HepG2 (cell line): ENCODE results near the gene GPALPP1. TPM values are rescaled to one million over a fixed set of nuclear protein-coding genes. Genes with fewer than 3 reads are reported as not detected.

Experiments
- ATAC-seq: fragments of 200-7000 bp; cut with Tn5 transposase; 3 replicates; pipeline ENCODE4 v1.9.1; 2020; ENCODE audit warnings: mild to moderate bottlenecking, moderate library complexity
- BruUV-seq: library from RNA; stranded (reverse); fragments of 400-500 nt; replicated peaks from 2 replicates; lab custom pipeline; 2021; lab: Mats Ljungman, UMichigan
- CTCF ChIA-PET: fragments of 300-600 bp; formaldehyde crosslinking; extraction: SDS; loops from one replicate; lab custom pipeline; 2021; ENCODE audit warnings: low total read pairs, inconsistent platforms, low intra/inter-chr PET ratio; lab: Yijun Ruan, JAX
- POLR2A ChIA-PET: fragments of 350-600 bp; sonication (Branson Sonifier 250); formaldehyde crosslinking; loops from one replicate; lab custom pipeline; 2020; ENCODE audit warnings: antibody characterized with exemption, inconsistent platforms; lab: Yijun Ruan, JAX
- DNase-seq: peaks from one replicate; pipeline ENCODE4 v3.0.0-alpha.2; 2015; ENCODE audit warnings: low spot score
- FAIRE-seq: peaks from 3 replicates; lab custom pipeline; 2011; peaks lifted over from hg19 to GRCh38; lab: Jason Lieb, UNC
- H2AFZ ChIP-seq: one replicate; pipeline ENCODE4 v1.6.1; 2011; ENCODE audit warnings: low read length, inconsistent platforms
- H3K27ac ChIP-seq: fragments of 300-600 bp; 3 replicates; pipeline ENCODE4 v1.8.0; 2011; ENCODE audit warnings: mixed run types, mild to moderate bottlenecking, mixed read lengths, low read length, inconsistent platforms; ENCODE audit not compliant: insufficient read depth; ENCODE audit errors: extremely low read length
- H3K27me3 ChIP-seq, 2 experiments: fragments of 200-600 bp in 1 of 2; 2 replicates in 1 of 2; 3 replicates in 1 of 2; pipeline versions ENCODE4 v1.6.0 to v1.8.0; 2011; ENCODE audit warnings: low read length in 2 of 2, mild to moderate bottlenecking in 2 of 2, moderate library complexity in 2 of 2, inconsistent platforms in 1 of 2; ENCODE audit not compliant: insufficient read depth in 2 of 2, control insufficient read depth in 1 of 2
- H3K36me3 ChIP-seq, 2 experiments: fragments of 200-600 bp in 1 of 2; replicated peaks in 1 of 2; 2 replicates in 1 of 2; 3 replicates in 1 of 2; pipeline versions ENCODE4 v1.5.1 to v1.8.0; 2011; ENCODE audit warnings: low read length in 2 of 2, inconsistent platforms in 1 of 2; ENCODE audit not compliant: insufficient read depth in 2 of 2, control insufficient read depth in 1 of 2
- H3K4me1 ChIP-seq: 2 replicates; pipeline ENCODE4 v1.5.1; 2012; ENCODE audit warnings: low read length, inconsistent platforms; ENCODE audit not compliant: insufficient read depth
- H3K4me2 ChIP-seq: 2 replicates; pipeline ENCODE4 v1.6.0; 2011; ENCODE audit warnings: low read depth, low read length, inconsistent platforms
- H3K4me3 ChIP-seq, 3 experiments: fragments of 200-600 bp in 1 of 3; sonication (generic), shearing (Covaris generic) in 1 of 3; replicated peaks in 1 of 3; 2 replicates each; pipeline ENCODE4 v1.5.1; 2011 to 2016; ENCODE audit warnings: low read length in 3 of 3, inconsistent platforms in 2 of 3, low read depth in 2 of 3, mild to moderate bottlenecking in 2 of 3, control low read depth in 1 of 3, mixed read lengths in 1 of 3; ENCODE audit not compliant: insufficient read depth in 1 of 3
- H3K79me2 ChIP-seq: one replicate; pipeline ENCODE4 v1.6.1; 2011; ENCODE audit warnings: low read length, inconsistent platforms; ENCODE audit not compliant: insufficient read depth
- H3K9ac ChIP-seq: 2 replicates; pipeline ENCODE4 v1.6.0; 2011; ENCODE audit warnings: mild to moderate bottlenecking, low read depth, low read length, inconsistent platforms; ENCODE audit not compliant: insufficient read depth
- H3K9me3 ChIP-seq: 2 replicates; pipeline ENCODE4 v1.5.1; 2012; ENCODE audit warnings: mild to moderate bottlenecking, low read length
- H4K20me1 ChIP-seq: 2 replicates; pipeline ENCODE4 v1.6.0; 2011; ENCODE audit warnings: inconsistent platforms, mild to moderate bottlenecking, low read length, moderate library complexity; ENCODE audit not compliant: insufficient read depth
- AGO1 ChIP-seq: fragments of 200-400 bp; formaldehyde crosslinking; IDR thresholded peaks from 2 replicates; pipeline ENCODE4 v1.6.1; 2017; ENCODE audit warnings: mild to moderate bottlenecking, low read depth, low read length, moderate library complexity; ENCODE audit not compliant: poor library complexity, severe bottlenecking
- CCAR2 ChIP-seq: fragments of 200-400 bp; formaldehyde crosslinking; optimal IDR thresholded peaks from 2 replicates; pipeline ENCODE3; 2018; ENCODE audit warnings: low read depth, mild to moderate bottlenecking, low read length, moderate library complexity
- CREM ChIP-seq, 2 experiments: sonication (generic) in 1 of 2; formaldehyde crosslinking in 1 of 2; IDR thresholded peaks; 2 replicates each; pipeline versions ENCODE4 v1.4.0 to v1.6.1; 2016 to 2020; ENCODE audit warnings: antibody characterized with exemption in 1 of 2, mild to moderate bottlenecking in 1 of 2, missing genetic modification reagents in 1 of 2
- RBAK ChIP-seq: sonication (generic); formaldehyde crosslinking; IDR thresholded peaks from 2 replicates; pipeline ENCODE4 v1.5.1; 2020; ENCODE audit warnings: mild to moderate bottlenecking, missing genetic modification reagents
- REPIN1 ChIP-seq: sonication (generic); formaldehyde crosslinking; IDR thresholded peaks from 2 replicates; pipeline ENCODE4 v1.8.0; 2022; ENCODE audit warnings: missing genetic modification reagents, low read depth, mild to moderate bottlenecking, borderline replicate concordance
- STAG1 ChIP-seq: sonication (generic); formaldehyde crosslinking; IDR thresholded peaks from 2 replicates; pipeline ENCODE4 v1.4.0; 2020; ENCODE audit warnings: missing genetic modification reagents
- ZBTB14 ChIP-seq: sonication (generic); formaldehyde crosslinking; IDR thresholded peaks from 2 replicates; pipeline ENCODE4 v1.4.0; 2020; ENCODE audit warnings: missing genetic modification reagents
- ZNF513 ChIP-seq: sonication (generic); formaldehyde crosslinking; conservative IDR thresholded peaks from 2 replicates; pipeline ENCODE4 v1.5.0; 2020; ENCODE audit warnings: missing genetic modification reagents
- ZNF646 ChIP-seq: sonication (generic); formaldehyde crosslinking; IDR thresholded peaks from 2 replicates; pipeline ENCODE4 v1.9.0; 2021; ENCODE audit warnings: mild to moderate bottlenecking, missing genetic modification reagents
- ZNF672 ChIP-seq: sonication (generic); formaldehyde crosslinking; IDR thresholded peaks from 2 replicates; pipeline ENCODE4 v1.8.1; 2022; ENCODE audit warnings: missing genetic modification reagents
- ZNF678 ChIP-seq: sonication (generic); formaldehyde crosslinking; IDR thresholded peaks from 2 replicates; pipeline ENCODE4 v1.4.0; 2020; ENCODE audit warnings: mild to moderate bottlenecking, missing genetic modification reagents
- WGBS: methylation state at CpG from one replicate; pipeline ENCODE4 v1.1.6; 2017; ENCODE audit warnings: low lambda C conversion rate; 5-methylcytosine and 5-hydroxymethylcytosine counted together
- in situ Hi-C: cut with HindIII; loops from 2 replicates; pipeline ENCODE4 v1.10.0; 2017; ENCODE audit warnings: low pct_unique_long_range_greater_than_20kb; ENCODE audit not compliant: extremely low pct_ligation_motif_present
- intact Hi-C: fragments of 100-400 bp; cut with micrococcal nuclease; formaldehyde crosslinking; loops from one replicate; pipeline ENCODE4 v1.10.0; 2022; ENCODE audit not compliant: unreplicated experiment
- polyA plus RNA-seq, 8 experiments: library from polyadenylated mRNA; depleted of rRNA in 3 of 8; stranded (reverse) in 7 of 8; unstranded in 1 of 8; fragments of >200 nt; fragmentation: Illumina TruSeq in 4 of 8; extraction: Trizol in 4 of 8; gene quantifications; 2 replicates each; pipeline versions ENCODE4 v1.2.1 to v1.2.3, GENCODE V29; 2011 to 2016; ENCODE audit warnings: low read depth in 4 of 8, missing spikeins in 1 of 8, mixed read lengths in 1 of 8; ENCODE audit not compliant: insufficient read depth in 1 of 8
- total RNA-seq, 5 experiments: library from RNA; depleted of rRNA; stranded (reverse); fragments of >200 nt; fragmentation: Illumina TruSeq; extraction: Trizol; gene quantifications; 2 replicates each; pipeline ENCODE4 v1.2.3, GENCODE V29; 2016; ENCODE audit warnings: low read depth in 1 of 5
- TF ChIP-seq, protein P1 (sequence below): sonication (generic); formaldehyde crosslinking; IDR thresholded peaks from 2 replicates; pipeline ENCODE4 v1.4.0; 2020; ENCODE audit warnings: mild to moderate bottlenecking, missing genetic modification reagents

Gene GPALPP1
- total and polyA plus RNA-seq, 2 of the 13 experiments (the other 11 are each of a cell fraction or from before 2014, with no cell fraction given): 12.1 to 23.1 TPM

GRCh38 chr13:45040173-45040572 lies 50.8 kb downstream of the GPALPP1 start (continued):
- no peak for TF ChIP-seq ZNF646 (CRISPR knock-in tag)
- TF ChIP-seq, all 625 proteins: peak for 0

- Histone ChIP-seq H3K36me3 (no peaks in the 10 kb centered on the region), H3K4me1 (no peaks in the 10 kb centered on the region), H3K4me2 (no peak overlapping the region), H4K20me1 (no peaks in the 10 kb centered on the region), H3K79me2 (no peaks in the 10 kb centered on the region), H3K27me3 (no peaks in the 10 kb centered on the region), H3K27ac (no peak overlapping the region), H3K4me3 (no peak overlapping the region), H3K9me3 (no peaks in the 10 kb centered on the region), H2AFZ (no peak overlapping the region), H3K9ac (no peak overlapping the region)
- 69% methylated on average over 3 of the region's 3 CpGs for WGBS
- POLR2A ChIA-PET: no interaction called here
- ATAC-seq (no peak), DNase-seq (no peak), FAIRE-seq (no peak)
- CTCF ChIA-PET: no interaction called here
- intact Hi-C loops (no loop called here), in situ Hi-C loops (loop anchor here (25.0 kb wide), 1 partner anchor 472 kb away; no protein-coding TSS in a partner anchor)
- BruUV-seq: no TSS peak
- TF ChIP-seq ZNF672 (CRISPR knock-in tag): no peak
- no peak for TF ChIP-seq CCAR2
- TF ChIP-seq AGO1: no peak
- TF ChIP-seq STAG1 (CRISPR knock-in tag): no peak
- no peak for TF ChIP-seq ZNF513 (CRISPR knock-in tag)
- TF ChIP-seq RBAK: no peak
- TF ChIP-seq, protein P1, sequence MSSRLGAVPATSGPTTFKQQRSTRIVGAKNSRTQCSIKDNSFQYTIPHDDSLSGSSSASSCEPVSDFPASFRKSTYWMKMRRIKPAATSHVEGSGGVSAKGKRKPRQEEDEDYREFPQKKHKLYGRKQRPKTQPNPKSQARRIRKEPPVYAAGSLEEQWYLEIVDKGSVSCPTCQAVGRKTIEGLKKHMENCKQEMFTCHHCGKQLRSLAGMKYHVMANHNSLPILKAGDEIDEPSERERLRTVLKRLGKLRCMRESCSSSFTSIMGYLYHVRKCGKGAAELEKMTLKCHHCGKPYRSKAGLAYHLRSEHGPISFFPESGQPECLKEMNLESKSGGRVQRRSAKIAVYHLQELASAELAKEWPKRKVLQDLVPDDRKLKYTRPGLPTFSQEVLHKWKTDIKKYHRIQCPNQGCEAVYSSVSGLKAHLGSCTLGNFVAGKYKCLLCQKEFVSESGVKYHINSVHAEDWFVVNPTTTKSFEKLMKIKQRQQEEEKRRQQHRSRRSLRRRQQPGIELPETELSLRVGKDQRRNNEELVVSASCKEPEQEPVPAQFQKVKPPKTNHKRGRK: no peak
- TF ChIP-seq REPIN1: no peak
- TF ChIP-seq CREM (IDR thresholded peaks at IDR 0.05): no peak
- no peak for TF ChIP-seq CREM (CRISPR knock-in tag; IDR thresholded peaks at IDR 0.05)
- no peak for TF ChIP-seq ZNF678 (CRISPR knock-in tag)
- no peak for TF ChIP-seq ZBTB14
These were observed 51.3 kb downstream of the GPALPP1 start for GRCh38 chr13:45040622-45041021.
